A673 (cell line): Measurements from ENCODE around the gene C6orf62. TPM values are rescaled to one million over a fixed set of nuclear protein-coding genes. Genes with fewer than 3 reads are reported as not detected.
"Not testable (repeated sequence)": the region's sequence is repeated elsewhere in the genome, so short reads cannot be mapped to it uniquely, and the experiment has no call there.

Source experiments
- BruUV-seq: library from RNA; stranded (reverse); fragments of 400-500 nt; replicated peaks from 2 replicates; lab custom pipeline; 2021; lab: Mats Ljungman, UMichigan
- CTCF ChIA-PET: fragments of 300-600 bp; sonication (Branson Sonifier 250); formaldehyde crosslinking; loops from one replicate; lab custom pipeline; 2022; ENCODE audit warnings: antibody characterized with exemption; lab: Charles Lee
- POLR2A ChIA-PET: fragments of 300-600 bp; sonication (Branson Sonifier 250); formaldehyde crosslinking; loops from one replicate; lab custom pipeline; 2022; ENCODE audit warnings: antibody characterized with exemption; ENCODE audit not compliant: low non-redundant PET; lab: Charles Lee
- DNase-seq: peaks from one replicate; pipeline ENCODE4 v3.0.0-alpha.2; 2015; ENCODE audit warnings: low spot score
- H3K27ac ChIP-seq: fragments of 200-600 bp; sonication (generic); 2 replicates; pipeline ENCODE4 v1.5.1; 2016; ENCODE audit warnings: mixed run types, low read depth, mild to moderate bottlenecking, mixed read lengths, antibody characterized with exemption, low read length; ENCODE audit not compliant: poor library complexity, severe bottlenecking
- H3K27me3 ChIP-seq: fragments of 200-600 bp; sonication (generic); replicated peaks from 2 replicates; pipeline ENCODE4 v1.6.1; 2017; ENCODE audit warnings: mixed run types, low read depth, mild to moderate bottlenecking, mixed read lengths, antibody characterized with exemption, low read length; ENCODE audit not compliant: insufficient read depth, poor library complexity
- H3K36me3 ChIP-seq: fragments of 200-600 bp; sonication (generic); 2 replicates; pipeline ENCODE4 v1.6.1; 2016; ENCODE audit warnings: mixed run types, mild to moderate bottlenecking, mixed read lengths, antibody characterized with exemption, low read length; ENCODE audit not compliant: insufficient read depth, poor library complexity, severe bottlenecking
- H3K4me1 ChIP-seq: fragments of 200-600 bp; sonication (generic); 2 replicates; pipeline ENCODE4 v1.6.1; 2017; ENCODE audit warnings: mixed run types, mild to moderate bottlenecking, mixed read lengths, antibody characterized with exemption, low read length; ENCODE audit not compliant: insufficient read depth, poor library complexity, severe bottlenecking
- H3K4me3 ChIP-seq: fragments of 200-600 bp; sonication (generic); 2 replicates; pipeline ENCODE4 v1.5.1; 2016; ENCODE audit warnings: low read depth, mixed run types, mild to moderate bottlenecking, mixed read lengths, low read length; ENCODE audit not compliant: poor library complexity, severe bottlenecking
- H3K9me3 ChIP-seq: fragments of 200-600 bp; sonication (generic); 2 replicates; pipeline ENCODE4 v1.6.1; 2016; ENCODE audit warnings: mixed run types, low read depth, mild to moderate bottlenecking, mixed read lengths, antibody characterized with exemption, low read length; ENCODE audit not compliant: poor library complexity, severe bottlenecking
- CTCF ChIP-seq: fragments of 300-800, 200-600 bp; sonication (generic); conservative IDR thresholded peaks from 2 replicates; pipeline ENCODE4 v1.5.1; 2017; ENCODE audit warnings: low read depth, mild to moderate bottlenecking, antibody characterized with exemption, low read length, moderate library complexity, mixed read lengths
- EZH2 ChIP-seq: fragments of 200-600 bp; sonication (generic); IDR thresholded peaks from 2 replicates; pipeline ENCODE4 v1.6.1; 2017; ENCODE audit warnings: borderline replicate concordance, low read depth, mild to moderate bottlenecking, mixed read lengths, antibody characterized with exemption, low read length; ENCODE audit not compliant: poor library complexity, severe bottlenecking
- intact Hi-C: fragments of 100-400 bp; cut with micrococcal nuclease; formaldehyde crosslinking; loops from one replicate; pipeline ENCODE4 v1.10.0; 2022; ENCODE audit not compliant: unreplicated experiment
- total RNA-seq: library from RNA; stranded (reverse); gene quantifications from 2 replicates; pipeline ENCODE4 v1.2.3, GENCODE V29; 2021

C6orf62 gene
- total RNA-seq, 1 experiment from 2014 or later = 107 TPM

DNA sequence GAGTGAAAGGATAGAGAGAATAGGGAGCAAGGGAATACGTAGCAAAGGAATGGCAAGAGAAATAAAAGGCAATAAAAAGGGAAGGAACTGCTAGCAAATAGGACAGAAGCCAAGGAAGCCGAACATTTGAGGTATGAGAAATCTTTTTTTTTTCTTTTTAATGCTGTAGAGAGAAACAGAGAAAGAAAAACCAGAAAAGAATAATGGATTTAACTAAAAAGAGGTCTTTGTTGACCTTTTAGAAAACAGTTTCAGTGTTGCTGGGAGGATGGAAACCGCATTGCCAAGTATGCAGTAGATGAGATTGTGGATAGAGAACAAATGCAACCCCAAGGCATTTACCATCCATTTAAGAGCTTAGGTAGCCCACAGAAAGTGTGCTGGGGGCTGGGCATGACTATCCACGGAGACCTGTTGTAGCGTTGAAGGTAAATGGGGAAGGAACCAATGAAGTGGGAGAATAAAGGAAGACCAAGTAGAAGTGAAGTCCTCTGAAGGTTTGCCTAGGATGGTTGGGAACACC, 23.3 kb upstream of the C6orf62 start:
- no peak overlapping the region for H3K27ac ChIP-seq
- ChIA-PET CTCF (no interaction called here), POLR2A (no interaction called here)
- no TSS peak for BruUV-seq
- no peak for DNase-seq
- H3K36me3 ChIP-seq = no peaks in the 10 kb centered on the region
- no peaks in the 10 kb centered on the region for H3K9me3 ChIP-seq
- no peak overlapping the region for H3K4me3 ChIP-seq
- peaks cover 4% of the 10 kb centered on the region for H3K4me1 ChIP-seq
- intact Hi-C loops = no loop called here
- TF ChIP-seq CTCF (no peak), EZH2 (no peak)
- H3K27me3 ChIP-seq = no peaks in the 10 kb centered on the region

DNA sequence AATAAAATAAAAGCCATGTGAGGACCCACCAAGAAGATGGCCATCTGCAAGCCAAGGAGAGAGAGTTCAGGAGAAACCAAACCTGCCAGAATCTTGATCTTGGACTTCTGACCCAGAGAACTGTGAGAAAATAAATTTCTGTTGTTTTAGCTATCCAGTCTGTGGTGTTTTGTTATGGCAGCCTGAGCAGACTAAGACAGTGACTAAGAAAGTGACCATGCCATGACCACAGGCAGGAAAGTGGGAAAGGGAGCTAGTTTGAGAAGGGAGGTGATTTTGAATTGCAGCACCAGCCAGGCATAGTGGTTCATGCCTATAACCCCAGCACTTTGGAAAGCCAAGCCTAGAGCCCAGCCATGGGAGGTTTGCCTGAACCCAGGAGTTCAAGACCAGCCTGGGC, 21.9 kb upstream of the C6orf62 start:
- CTCF ChIA-PET = no interaction called here
- no peak for DNase-seq
- Histone ChIP-seq H3K4me3 (no peak overlapping the region), H3K27ac (no peak overlapping the region), H3K36me3 (no peaks in the 10 kb centered on the region), H3K9me3 (no peaks in the 10 kb centered on the region), H3K27me3 (no peaks in the 10 kb centered on the region), H3K4me1 (peaks cover 4% of the 10 kb centered on the region)
- no peak for TF ChIP-seq CTCF
- BruUV-seq = no TSS peak
- intact Hi-C loops = no loop called here
- POLR2A ChIA-PET = no interaction called here

DNA sequence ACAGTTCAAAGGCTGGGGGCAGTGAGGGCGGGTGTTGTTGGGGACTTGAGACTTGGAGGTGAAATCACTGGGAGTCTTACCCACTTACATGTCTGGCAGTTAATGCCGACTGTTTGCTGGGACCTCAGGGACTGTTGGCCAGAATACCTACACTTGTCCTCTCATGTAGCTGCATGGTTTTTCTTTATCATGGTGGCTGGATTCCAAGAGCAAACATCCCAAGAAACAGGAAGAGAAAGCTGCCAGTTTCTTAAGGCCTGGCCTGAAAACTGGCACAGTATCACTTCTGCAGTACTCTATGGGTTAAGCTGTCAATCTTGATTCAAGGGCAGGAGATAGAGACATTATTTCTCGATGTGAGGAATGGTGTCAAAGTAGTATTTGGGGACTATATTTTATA, 19.8 kb upstream of the C6orf62 start:
- intact Hi-C loops = no loop called here
- no peaks in the 10 kb centered on the region for H3K27me3 ChIP-seq

GRCh38 chr6:24734710-24735109, 15.8 kb upstream of the C6orf62 start:
- H3K4me1 ChIP-seq, H3K4me3 ChIP-seq, CTCF ChIA-PET, intact Hi-C loops, BruUV-seq, H3K27me3 ChIP-seq, H3K36me3 ChIP-seq, H3K27ac ChIP-seq, POLR2A ChIA-PET, DNase-seq: not testable (repeated sequence)
- H3K9me3 ChIP-seq = peaks cover 11% of the 10 kb centered on the region

More for the DNA sequence above, 19.8 kb upstream of the C6orf62 start:
- no peaks in the 10 kb centered on the region for H3K36me3 ChIP-seq
- peaks cover 4% of the 10 kb centered on the region for H3K4me1 ChIP-seq
- H3K4me3 ChIP-seq = no peak overlapping the region
- ChIA-PET POLR2A (no interaction called here), CTCF (no interaction called here)
- no peak overlapping the region for H3K27ac ChIP-seq
- no peak for TF ChIP-seq CTCF
- no peak for TF ChIP-seq EZH2
- no peaks in the 10 kb centered on the region for H3K9me3 ChIP-seq
- DNase-seq = no peak
- BruUV-seq = no TSS peak
